H7 (cell line): Measurements from ENCODE around the gene PDZRN3. TPM values are rescaled to one million over a fixed set of nuclear protein-coding genes. Genes with fewer than 3 reads are reported as not detected.

Source experiments
- DNase-seq: peaks from one replicate; pipeline ENCODE4 v3.0.0; 2012
- H3K27me3 ChIP-seq: 2 replicates; pipeline ENCODE4 v1.6.0; 2011; ENCODE audit warnings: mild to moderate bottlenecking, low read length; ENCODE audit not compliant: control insufficient read depth, insufficient read depth
- H3K36me3 ChIP-seq: replicated peaks from 2 replicates; pipeline ENCODE4 v1.5.1; 2011; ENCODE audit warnings: low read length; ENCODE audit not compliant: control insufficient read depth, insufficient read depth
- H3K4me3 ChIP-seq: 2 replicates; pipeline ENCODE4 v1.5.1; 2011; ENCODE audit warnings: low read depth, mild to moderate bottlenecking, control low read depth, low read length, moderate library complexity; ENCODE audit not compliant: insufficient read depth
- total RNA-seq: library from RNA; depleted of rRNA; stranded (reverse); fragments of >200 nt; shearing (Covaris generic); gene quantifications from 2 replicates; pipeline ENCODE4 v1.2.3, GENCODE V29; 2014

The PDZRN3 gene
- total RNA-seq, 1 experiment from 2014 or later: 12.0 TPM

DNA sequence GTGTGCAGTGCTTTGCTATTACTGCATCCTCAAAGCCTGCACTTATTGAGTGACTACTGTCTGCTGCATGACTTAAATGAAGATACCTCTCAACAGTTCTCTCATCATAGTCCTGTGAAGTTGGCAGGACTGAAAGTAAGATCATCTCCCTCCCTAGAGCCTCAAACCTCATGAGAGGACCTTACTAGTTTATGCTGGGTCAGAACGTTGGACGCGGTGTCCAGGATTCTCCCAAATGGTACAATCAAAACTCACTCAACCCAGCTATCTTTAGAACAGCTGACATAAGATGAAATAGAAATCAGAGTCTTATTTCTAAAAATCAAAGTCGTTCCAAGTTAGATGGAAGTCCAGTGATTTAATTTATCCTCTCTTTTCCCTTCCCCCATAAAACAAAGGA lies 219.7 kb downstream of the PDZRN3 start:
- Histone ChIP-seq H3K27me3 (no peaks in the 10 kb centered on the region), H3K4me3 (no peak overlapping the region), H3K36me3 (no peaks in the 10 kb centered on the region)
- DNase-seq: no peak

DNA sequence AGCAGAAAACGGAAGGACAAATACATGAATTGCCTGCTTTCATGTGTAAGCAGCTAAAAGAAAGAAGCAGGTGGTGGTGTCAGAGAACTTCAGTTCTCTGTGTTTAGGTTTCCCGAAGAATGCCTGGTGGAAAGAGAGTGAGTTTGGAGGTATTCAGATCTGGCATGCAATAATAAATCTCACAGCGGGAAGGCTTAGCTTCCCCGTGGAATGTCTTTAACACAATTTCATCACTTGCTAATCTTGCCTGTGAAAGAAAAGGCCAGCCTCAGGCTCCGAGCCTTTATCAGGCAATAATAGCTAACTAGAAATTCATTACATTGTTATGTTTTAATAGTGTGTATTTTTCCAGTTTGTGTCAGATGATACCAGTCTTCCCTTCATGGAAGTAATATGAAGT lies 220.3 kb downstream of the PDZRN3 start:
- Histone ChIP-seq H3K36me3 (no peaks in the 10 kb centered on the region), H3K27me3 (no peaks in the 10 kb centered on the region), H3K4me3 (no peak overlapping the region)
- DNase-seq: no peak

DNA sequence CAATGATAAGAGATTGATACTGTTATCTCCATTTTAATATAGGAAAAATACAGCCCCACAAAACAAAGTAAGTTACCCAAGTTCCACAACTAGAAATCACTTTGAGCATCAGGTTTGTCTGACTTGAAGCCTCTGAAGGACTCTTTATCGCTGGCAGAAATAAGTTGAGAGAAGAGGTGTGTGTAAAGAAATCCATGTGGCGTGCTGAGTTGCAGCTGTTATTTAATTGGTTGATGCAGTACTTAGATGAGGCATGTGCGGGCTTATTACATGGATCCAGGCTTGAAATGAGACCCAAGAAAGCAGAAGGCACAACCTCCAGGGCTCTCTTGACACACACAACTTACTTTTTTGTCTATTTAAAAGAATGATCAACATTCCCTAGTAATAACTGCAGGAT lies 221.3 kb downstream of the PDZRN3 start:
- no peaks in the 10 kb centered on the region for H3K27me3 ChIP-seq
- H3K36me3 ChIP-seq: no peaks in the 10 kb centered on the region
- no peak overlapping the region for H3K4me3 ChIP-seq
- no peak for DNase-seq

DNA sequence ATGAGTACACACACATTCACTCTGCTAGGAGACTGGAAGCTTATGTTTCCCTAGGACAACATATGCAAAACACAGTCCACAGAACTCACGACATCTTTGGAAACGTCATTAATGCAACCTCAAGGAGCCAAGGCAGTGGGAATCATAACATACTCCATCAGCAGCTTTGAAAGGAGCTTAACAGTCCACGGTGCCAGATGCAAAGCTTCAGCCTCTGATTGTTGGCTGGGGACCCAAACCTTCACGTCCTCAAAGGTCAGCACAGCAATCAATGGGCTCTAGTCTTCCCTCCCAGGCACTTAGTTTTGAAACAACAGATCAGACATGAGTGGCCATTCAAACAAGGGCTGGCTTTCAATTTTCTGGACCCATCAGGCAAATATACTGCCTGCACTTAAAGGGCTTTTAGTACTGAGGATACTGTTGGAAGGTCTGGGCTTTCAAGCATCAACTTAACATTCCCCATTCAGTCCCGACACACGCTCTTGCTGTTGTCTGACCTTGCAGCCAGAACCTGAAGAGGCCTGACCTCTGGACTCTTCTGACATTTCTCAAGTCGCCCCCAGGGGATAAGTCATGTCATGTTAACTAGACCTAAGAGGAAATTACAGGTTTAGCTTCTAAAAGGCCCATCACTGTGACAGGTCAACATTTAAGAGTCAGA lies 223.0 kb downstream of the PDZRN3 start:
- Histone ChIP-seq H3K27me3 (no peaks in the 10 kb centered on the region), H3K4me3 (no peak overlapping the region), H3K36me3 (no peaks in the 10 kb centered on the region)
- DNase-seq: no peak

DNA sequence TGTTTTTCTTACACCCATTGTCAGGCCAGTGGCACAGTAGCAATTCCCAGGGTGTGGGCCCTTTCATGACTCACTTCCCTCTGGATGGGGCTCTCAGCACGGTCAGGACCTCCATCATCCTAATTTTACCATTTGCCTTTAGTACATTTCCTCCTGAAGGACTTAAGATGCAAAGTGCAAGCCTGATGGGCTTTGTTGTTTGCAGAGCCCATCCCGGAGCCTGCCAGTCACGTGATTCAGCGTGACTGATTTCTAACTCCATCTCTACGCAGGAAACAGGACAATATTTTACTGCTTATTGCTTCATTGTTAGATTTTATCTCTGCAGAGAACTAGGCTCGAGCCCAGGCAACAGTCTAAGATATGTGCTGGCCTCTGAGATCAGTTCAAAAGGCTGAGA lies 223.7 kb downstream of the PDZRN3 start:
- Histone ChIP-seq H3K27me3 (no peaks in the 10 kb centered on the region), H3K36me3 (no peaks in the 10 kb centered on the region), H3K4me3 (no peak overlapping the region)
- no peak for DNase-seq

DNA sequence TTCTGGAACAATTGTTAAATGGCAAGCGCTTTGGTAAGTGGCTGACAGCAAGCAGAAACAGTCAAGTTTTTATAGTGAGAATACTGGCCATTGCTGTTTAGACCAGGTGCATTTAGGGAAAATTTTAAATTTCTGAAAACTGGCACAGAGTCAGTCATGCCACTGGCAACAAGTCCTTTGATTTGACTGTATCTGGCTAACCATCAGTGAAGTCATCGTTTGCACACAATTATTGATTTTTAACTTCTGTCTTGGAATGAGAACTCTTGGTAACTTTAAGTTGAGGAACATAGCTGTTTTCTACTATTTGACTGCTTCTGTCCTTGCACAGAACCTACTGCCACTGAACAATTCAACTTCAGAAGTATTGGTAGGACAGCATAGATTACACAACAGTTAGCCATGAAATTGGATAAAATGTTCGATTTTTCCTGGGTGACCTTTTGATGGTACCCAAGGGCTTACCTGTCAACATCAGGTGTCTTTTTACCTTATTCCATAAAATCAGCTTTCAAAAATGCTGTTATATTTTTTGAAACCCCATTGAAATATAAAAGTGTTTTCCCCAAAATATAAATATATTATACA lies 225.0 kb downstream of the PDZRN3 start:
- Histone ChIP-seq H3K4me3 (no peak overlapping the region), H3K36me3 (no peaks in the 10 kb centered on the region)
- no peak for DNase-seq

DNA sequence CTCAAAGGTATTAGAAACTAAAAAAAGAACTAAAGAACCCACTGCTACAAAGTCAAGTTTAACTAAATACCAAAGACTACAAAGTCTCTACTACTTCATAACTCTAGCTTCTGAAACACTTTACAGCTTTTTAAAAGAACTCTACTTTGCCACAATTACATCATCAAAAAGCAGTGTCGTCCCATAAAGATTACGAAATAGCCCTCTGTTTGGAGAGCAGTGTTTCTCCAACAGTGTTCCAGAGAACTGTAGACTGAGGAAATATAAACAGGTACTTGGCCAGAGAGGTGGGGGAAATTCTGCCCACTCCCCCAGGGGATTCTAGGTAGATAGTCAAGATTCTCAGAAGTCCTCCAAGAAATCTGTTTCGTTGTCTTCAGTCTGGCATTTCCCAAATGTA lies 225.6 kb downstream of the PDZRN3 start:
- Histone ChIP-seq H3K4me3 (no peak overlapping the region), H3K36me3 (no peaks in the 10 kb centered on the region), H3K27me3 (no peaks in the 10 kb centered on the region)
- DNase-seq: no peak

More for the DNA sequence above, 225.0 kb downstream of the PDZRN3 start:
- no peaks in the 10 kb centered on the region for H3K27me3 ChIP-seq

DNA sequence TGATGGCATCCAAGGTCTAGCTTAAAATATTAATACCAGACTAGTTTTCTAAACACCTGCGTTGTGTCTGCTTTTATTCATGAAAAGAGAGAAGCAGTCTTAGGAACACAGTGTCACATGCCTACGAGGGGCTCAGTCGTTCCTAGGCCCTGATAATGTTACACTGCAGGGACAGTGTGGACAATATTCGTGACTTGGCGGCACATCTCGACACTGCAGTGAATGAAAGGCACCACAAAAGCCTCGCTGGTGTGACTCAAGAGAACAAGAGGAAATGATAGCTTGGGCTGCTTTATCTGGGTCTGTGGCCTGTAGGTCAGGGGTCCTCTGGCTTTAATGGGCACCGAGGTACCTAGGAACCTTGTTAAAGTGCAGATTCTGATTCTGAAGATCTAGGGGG lies 226.7 kb downstream of the PDZRN3 start:
- H3K4me3 ChIP-seq: no peak overlapping the region
- no peak for DNase-seq
- H3K36me3 ChIP-seq: no peaks in the 10 kb centered on the region

DNA sequence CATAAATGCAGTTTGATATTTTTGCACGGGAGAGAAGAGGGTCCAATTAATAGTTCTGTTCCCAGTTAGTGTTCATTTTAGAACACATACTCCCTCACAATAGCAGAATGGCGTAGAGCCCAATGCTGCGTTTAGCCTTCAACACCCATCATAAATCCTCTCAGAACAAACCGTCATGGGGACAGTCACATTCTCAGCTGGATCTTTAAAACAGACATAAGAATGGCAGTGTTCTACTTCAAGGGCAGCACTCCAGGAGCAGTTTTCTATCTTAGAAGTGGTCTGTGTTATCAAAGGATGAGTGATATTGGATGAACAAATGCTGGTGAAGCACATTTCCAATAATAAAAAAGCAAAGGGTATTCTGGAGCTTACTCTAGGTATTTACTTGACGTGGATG lies 230.5 kb downstream of the PDZRN3 start:
- H3K4me3 ChIP-seq: no peak overlapping the region
- DNase-seq: no peak
- no peaks in the 10 kb centered on the region for H3K27me3 ChIP-seq
- no peaks in the 10 kb centered on the region for H3K36me3 ChIP-seq

More for the DNA sequence above, 226.7 kb downstream of the PDZRN3 start:
- no peaks in the 10 kb centered on the region for H3K27me3 ChIP-seq

DNA sequence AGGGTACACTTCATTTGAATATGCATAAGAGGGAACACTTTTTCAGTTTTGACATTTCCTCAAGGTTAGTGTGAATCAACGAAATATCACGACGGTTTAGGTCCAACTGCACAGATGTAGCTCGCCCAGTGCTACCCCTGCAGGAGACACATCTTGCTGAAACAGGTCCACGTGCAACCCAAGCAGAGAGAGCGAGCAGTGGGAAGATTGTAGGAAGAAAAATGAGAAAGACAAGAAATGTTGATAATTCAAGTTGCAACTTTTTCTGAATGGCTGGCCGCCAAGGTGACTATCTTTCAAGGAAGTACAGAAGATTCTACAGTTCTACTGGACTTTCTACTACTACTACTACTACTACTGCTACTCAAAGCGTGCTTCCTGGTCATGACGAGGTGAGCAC lies 231.7 kb downstream of the PDZRN3 start:
- DNase-seq: no peak
- Histone ChIP-seq H3K27me3 (no peaks in the 10 kb centered on the region), H3K36me3 (no peaks in the 10 kb centered on the region), H3K4me3 (no peak overlapping the region)

DNA sequence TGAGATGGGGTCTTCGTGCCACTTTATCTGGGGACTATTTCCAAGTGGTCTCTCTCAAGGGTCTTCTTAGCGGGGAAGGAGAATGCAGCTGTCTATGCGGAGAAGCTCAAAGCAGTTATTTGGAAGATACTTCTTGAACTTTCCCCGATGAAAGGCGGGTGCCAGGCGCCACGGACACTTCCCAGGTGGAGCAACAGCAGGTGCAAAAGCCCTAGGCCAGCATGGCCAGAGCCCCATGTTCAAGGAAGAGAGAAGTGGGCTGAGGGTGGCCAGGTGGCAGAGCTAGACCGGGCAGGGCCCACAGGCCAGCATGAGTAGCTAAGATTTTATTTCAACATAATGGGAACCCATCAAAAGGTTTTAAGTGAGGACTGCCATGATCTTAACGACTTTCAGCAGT lies 232.8 kb downstream of the PDZRN3 start:
- H3K36me3 ChIP-seq: no peaks in the 10 kb centered on the region
- no peak overlapping the region for H3K4me3 ChIP-seq
- DNase-seq: no peak
- no peaks in the 10 kb centered on the region for H3K27me3 ChIP-seq

DNA sequence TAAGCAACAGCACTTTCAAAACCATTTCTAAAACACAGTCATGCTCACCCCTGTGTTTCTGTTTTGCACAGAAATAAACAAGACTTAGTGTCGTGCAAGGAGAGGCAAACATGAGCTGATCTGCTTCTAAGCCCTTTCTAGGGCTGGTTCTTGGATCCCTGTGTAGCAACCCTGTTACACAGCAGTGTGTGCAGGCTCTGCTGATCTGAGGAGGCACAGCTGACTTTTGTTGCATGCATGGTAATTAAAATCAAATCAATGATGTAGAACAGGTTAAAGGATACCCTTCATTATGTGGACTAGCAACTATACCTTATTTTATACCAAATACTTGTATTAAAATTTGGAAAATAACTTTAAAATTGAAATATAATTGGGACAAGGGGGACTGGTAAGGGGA lies 234.8 kb downstream of the PDZRN3 start:
- no peak overlapping the region for H3K4me3 ChIP-seq
- H3K36me3 ChIP-seq: peaks cover 1% of the 10 kb centered on the region; the same call in 1 of the 2 replicates
- no peaks in the 10 kb centered on the region for H3K27me3 ChIP-seq
- no peak for DNase-seq

DNA sequence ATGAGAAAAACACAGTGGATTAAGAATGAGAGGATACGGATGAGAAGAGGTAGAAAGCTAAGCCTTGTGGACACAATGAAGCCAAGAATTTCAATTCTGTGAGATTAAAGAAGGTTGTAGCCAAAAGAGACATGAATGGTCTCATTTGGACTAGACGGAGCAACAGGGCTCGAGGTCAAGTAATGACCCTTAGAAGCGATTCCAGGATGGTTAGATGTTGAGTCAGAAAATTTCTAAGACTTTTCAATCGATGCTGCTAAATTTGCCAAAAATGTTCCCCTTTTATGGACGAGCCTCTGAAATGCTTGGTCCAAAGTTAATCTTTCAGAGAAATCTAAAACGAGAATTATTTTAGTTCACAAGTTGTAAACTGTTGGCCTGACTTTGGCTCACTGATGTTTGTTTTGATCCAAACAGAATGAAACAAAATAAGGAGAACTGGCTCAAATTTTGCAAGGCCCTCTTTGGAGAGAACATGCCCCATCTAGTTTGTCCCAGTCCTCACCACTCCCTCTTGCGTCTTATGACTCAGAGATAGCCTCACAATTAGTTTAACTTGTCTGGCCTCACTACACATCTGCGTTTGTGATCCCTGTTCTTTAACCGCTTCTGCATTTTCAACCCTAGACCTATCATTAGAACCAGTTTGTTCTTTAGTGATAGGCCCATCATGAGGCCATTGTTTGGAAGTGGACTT lies 235.5 kb downstream of the PDZRN3 start:
- Histone ChIP-seq H3K27me3 (no peaks in the 10 kb centered on the region), H3K36me3 (peaks cover 1% of the 10 kb centered on the region; the same call in 1 of the 2 replicates), H3K4me3 (no peak overlapping the region)
- no peak for DNase-seq

DNA sequence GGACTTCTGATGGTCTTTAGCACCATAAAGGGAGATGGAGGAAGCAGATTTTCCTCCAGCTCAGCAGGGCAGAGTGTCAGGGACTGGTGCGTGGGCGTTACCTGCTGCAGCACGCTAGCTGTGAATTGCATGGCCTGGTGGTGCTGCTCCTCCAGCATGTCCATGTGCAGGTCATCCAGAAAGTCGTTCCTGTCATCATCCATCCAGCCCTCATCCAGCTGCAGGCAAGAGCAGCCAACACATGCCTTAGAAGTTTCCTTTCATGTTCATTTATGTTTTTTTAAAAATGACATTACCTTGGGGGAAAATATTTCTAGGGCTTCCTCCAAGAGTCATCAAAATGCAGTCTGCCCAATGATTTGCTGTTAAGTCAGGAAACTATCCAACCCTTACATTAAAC lies 239.2 kb downstream of the PDZRN3 start:
- H3K36me3 ChIP-seq: peaks cover 1% of the 10 kb centered on the region; the same call in 1 of the 2 replicates
- no peak overlapping the region for H3K4me3 ChIP-seq
- no peak for DNase-seq
- H3K27me3 ChIP-seq: no peaks in the 10 kb centered on the region
